ENCODE data around the gene KAZN. TPM values are rescaled to one million over a fixed set of nuclear protein-coding genes. Genes with fewer than 3 reads are reported as not detected.

KAZN gene
- total and polyA plus RNA-seq, 2 of the 8 experiments (the other 6 are each of a cell fraction or from before 2014, with no cell fraction given): 3.7 to 11.8 TPM

DNA sequence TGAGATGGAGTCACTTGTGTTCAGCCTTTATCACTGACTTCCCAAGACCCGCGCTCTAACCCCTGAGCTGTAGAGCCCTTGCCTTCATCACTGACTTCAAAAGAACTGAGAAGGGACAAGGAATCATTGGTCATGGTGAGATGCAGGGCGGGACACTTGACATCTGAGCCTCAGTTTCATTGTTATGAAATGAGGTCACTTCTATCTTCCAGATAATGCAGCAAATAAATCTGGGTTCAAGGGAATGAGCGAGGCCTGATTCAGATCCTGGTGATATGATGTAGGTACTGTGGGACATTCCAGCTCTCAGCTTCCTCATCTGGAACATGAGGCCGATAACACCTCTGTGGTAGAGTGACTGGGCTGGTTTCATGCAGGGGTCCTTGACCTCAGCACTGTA is 13.8 kb downstream of the KAZN start:
- no peak overlapping the region for H3K56ac ChIP-seq (replicated peaks; ENCODE audit: insufficient read length, low read depth, low read length)
- peaks cover 7% of the 10 kb centered on the region; the same call in 1 of the 2 replicates for H3K79me1 ChIP-seq (ENCODE audit: low read depth, low read length)
- no peak for FAIRE-seq
- H3K79me2 ChIP-seq (ENCODE audit: control insufficient read depth in 1 of 2, insufficient read depth in 2 of 2, low read length in 2 of 2): 0 out of 4 replicates have a peak, but pooled peaks cover 0 to 8% of the 10 kb centered on the region in 2 experiments
- peaks cover 0 to 7% (median 2%) of the 10 kb centered on the region in 4 experiments; a peak in 3 of 7 replicates for H3K4me1 ChIP-seq (replicated peaks in 1 of 4; ENCODE audit: control insufficient read depth in 3 of 4, insufficient read depth in 4 of 4, low read length in 3 of 4)
- H3K9me3 ChIP-seq (ENCODE audit: insufficient read depth in 2 of 2, low read depth in 1 of 2, low read length in 1 of 2): no peaks in the 10 kb centered on the region
- no peak overlapping the region for H3K14ac ChIP-seq (ENCODE audit: insufficient read length)
- no peak overlapping the region for H2AFZ ChIP-seq (ENCODE audit: low read length)
- no peaks in the 10 kb centered on the region for H3K36me3 ChIP-seq (ENCODE audit: control insufficient read depth in 2 of 4, insufficient read depth in 4 of 4, low read length in 3 of 4)
- H3K27ac ChIP-seq (ENCODE audit: low read depth, low read length): no peak overlapping the region
- H3K18ac ChIP-seq (ENCODE audit: extremely low read depth, low read length): no peak overlapping the region
- H4K8ac ChIP-seq (ENCODE audit: extremely low read depth, insufficient read depth, low read length): no peak overlapping the region
- H2BK15ac ChIP-seq (ENCODE audit: low read length): no peak overlapping the region
- H3K4me3 ChIP-seq (ENCODE audit: extremely low read depth in 1 of 4, insufficient read depth in 2 of 4, low read depth in 3 of 4, low read length in 4 of 4): no peak overlapping the region
- H4K20me1 ChIP-seq (replicated peaks in 1 of 2; ENCODE audit: control insufficient read depth in 1 of 2, insufficient read depth in 2 of 2, low read length in 2 of 2): no peaks in the 10 kb centered on the region
- no peaks in the 10 kb centered on the region for H3K23me2 ChIP-seq (ENCODE audit: low read depth, low read length)
- H3K9ac ChIP-seq (replicated peaks in 1 of 4; ENCODE audit: extremely low read depth in 1 of 4, low read depth in 3 of 4, low read length in 3 of 4): no peak overlapping the region
- no peak overlapping the region for H2BK5ac ChIP-seq (ENCODE audit: low read depth, low read length)
- no peak overlapping the region for H3K4me2 ChIP-seq (ENCODE audit: insufficient read depth in 1 of 2, low read depth in 2 of 2, low read length in 2 of 2)
- no peak overlapping the region for H2AK5ac ChIP-seq (ENCODE audit: low read depth, low read length)
- no peak overlapping the region for H4K5ac ChIP-seq (ENCODE audit: insufficient read length, low read depth, low read length)
- 89% methylated on average over 5 of the region's 5 CpGs; no CpG with 5 or more reads in 1 of the 2 experiments for WGBS, 2 experiments (ENCODE audit: extremely low coverage in 1 of 2, insufficient coverage in 1 of 2, insufficient read length in 1 of 2, insufficient replicate concordance in 2 of 2, low coverage in 1 of 2, low lambda C conversion rate in 2 of 2, missing lambda C conversion rate in 1 of 2)
- POLR2A ChIA-PET (ENCODE audit: partially characterized antibody): interaction anchor here (0.6 to 1.2 kb wide), 2 partner anchors 14 to 33 kb away, joined by 3 to 4 read pairs; partner anchors contain the start of gene KAZN
- no peak for DNase-seq (ENCODE audit: low read depth in 1 of 2, low spot score in 2 of 2)
- no peak overlapping the region for H3K23ac ChIP-seq (ENCODE audit: insufficient read length)
- no peak overlapping the region for H3K4ac ChIP-seq (replicated peaks; ENCODE audit: insufficient read length, low read depth, low read length)
- no peak overlapping the region for H4K91ac ChIP-seq (replicated peaks; ENCODE audit: insufficient read length, low read length)
- no peak overlapping the region for H2BK120ac ChIP-seq (replicated peaks; ENCODE audit: low read depth, low read length)
- no peaks in the 10 kb centered on the region; a peak in 1 of 7 replicates for H3K27me3 ChIP-seq (replicated peaks in 1 of 4; ENCODE audit: control insufficient read depth in 3 of 4, extremely low read depth in 1 of 4, insufficient read depth in 3 of 4, low read length in 3 of 4)
- no peak overlapping the region for H2BK12ac ChIP-seq (ENCODE audit: low read depth, low read length)
- CTCF ChIA-PET (ENCODE audit: partially characterized antibody): interaction anchor here (0.7 to 2.2 kb wide), 5 partner anchors 10 to 744 kb away, joined by 3 to 6 read pairs (median 4); no protein-coding TSS in a partner anchor
- no peak overlapping the region for H2BK20ac ChIP-seq (ENCODE audit: low read length)
- TF ChIP-seq HDAC6 (IDR thresholded peaks at IDR 0.05; ENCODE audit: low read depth, low read length) (no peak), ATF3 (IDR thresholded peaks at IDR 0.05; ENCODE audit: insufficient read depth, low read depth, low read length) (no peak), SRF (IDR thresholded peaks at IDR 0.05; ENCODE audit: low read depth, low read length) (no peak)
- TF ChIP-seq, protein P1, sequence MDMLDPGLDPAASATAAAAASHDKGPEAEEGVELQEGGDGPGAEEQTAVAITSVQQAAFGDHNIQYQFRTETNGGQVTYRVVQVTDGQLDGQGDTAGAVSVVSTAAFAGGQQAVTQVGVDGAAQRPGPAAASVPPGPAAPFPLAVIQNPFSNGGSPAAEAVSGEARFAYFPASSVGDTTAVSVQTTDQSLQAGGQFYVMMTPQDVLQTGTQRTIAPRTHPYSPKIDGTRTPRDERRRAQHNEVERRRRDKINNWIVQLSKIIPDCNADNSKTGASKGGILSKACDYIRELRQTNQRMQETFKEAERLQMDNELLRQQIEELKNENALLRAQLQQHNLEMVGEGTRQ (IDR thresholded peaks at IDR 0.05; ENCODE audit: low read length): no peak
- TF ChIP-seq, protein P2, sequence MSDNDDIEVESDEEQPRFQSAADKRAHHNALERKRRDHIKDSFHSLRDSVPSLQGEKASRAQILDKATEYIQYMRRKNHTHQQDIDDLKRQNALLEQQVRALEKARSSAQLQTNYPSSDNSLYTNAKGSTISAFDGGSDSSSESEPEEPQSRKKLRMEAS (IDR thresholded peaks at IDR 0.05): no peak
